Measurements from ENCODE around the gene SNRK.

DNA sequence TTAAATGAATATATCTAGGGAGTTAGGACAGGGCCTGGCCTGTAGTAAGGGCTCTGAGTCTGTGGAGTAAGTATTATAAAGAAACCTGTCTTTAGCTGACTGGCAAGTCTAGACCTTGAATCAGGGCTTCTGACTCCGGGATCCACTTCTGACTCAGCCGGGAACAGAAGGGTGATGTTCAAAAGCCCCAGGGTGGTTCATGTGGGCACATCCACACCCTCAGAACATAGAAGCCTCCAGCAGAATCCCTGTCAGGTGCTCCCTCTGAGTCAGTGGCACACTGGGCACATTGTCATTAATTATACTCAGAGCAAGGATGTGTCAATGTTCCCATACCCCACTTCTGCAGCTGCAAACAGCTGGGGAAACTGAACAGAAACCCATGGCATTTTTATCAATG lies 26.7 kb upstream of the SNRK start:
- TF ChIP-seq, protein P1, sequence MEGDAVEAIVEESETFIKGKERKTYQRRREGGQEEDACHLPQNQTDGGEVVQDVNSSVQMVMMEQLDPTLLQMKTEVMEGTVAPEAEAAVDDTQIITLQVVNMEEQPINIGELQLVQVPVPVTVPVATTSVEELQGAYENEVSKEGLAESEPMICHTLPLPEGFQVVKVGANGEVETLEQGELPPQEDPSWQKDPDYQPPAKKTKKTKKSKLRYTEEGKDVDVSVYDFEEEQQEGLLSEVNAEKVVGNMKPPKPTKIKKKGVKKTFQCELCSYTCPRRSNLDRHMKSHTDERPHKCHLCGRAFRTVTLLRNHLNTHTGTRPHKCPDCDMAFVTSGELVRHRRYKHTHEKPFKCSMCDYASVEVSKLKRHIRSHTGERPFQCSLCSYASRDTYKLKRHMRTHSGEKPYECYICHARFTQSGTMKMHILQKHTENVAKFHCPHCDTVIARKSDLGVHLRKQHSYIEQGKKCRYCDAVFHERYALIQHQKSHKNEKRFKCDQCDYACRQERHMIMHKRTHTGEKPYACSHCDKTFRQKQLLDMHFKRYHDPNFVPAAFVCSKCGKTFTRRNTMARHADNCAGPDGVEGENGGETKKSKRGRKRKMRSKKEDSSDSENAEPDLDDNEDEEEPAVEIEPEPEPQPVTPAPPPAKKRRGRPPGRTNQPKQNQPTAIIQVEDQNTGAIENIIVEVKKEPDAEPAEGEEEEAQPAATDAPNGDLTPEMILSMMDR (IDR thresholded peaks at IDR 0.05 in 2 of 3, conservative IDR thresholded peaks at IDR 0.05 in 1 of 3; ENCODE audit: insufficient read depth in 2 of 3, low read depth in 1 of 3, low read length in 3 of 3): no peak
- TF ChIP-seq ZNF785 (CRISPR knock-in tag; IDR thresholded peaks at IDR 0.05) (no peak), ZZZ3 (IDR thresholded peaks at IDR 0.05) (no peak), CHD4 (IDR thresholded peaks at IDR 0.05; ENCODE audit: insufficient read depth, insufficient replicate concordance, low read depth, low read length, poor library complexity, severe bottlenecking) (no peak), U2AF2 (optimal IDR thresholded peaks at IDR 0.05; ENCODE audit: low read depth, low read length) (no peak), NR3C1 (CRISPR knock-in tag; IDR thresholded peaks at IDR 0.05) (no peak), MTA1 (IDR thresholded peaks at IDR 0.05; ENCODE audit: borderline replicate concordance) (no peak), NRF1 (conservative IDR thresholded peaks at IDR 0.05 in 1 of 2, IDR thresholded peaks at IDR 0.05 in 1 of 2) (no peak)
- TF ChIP-seq, protein P2, sequence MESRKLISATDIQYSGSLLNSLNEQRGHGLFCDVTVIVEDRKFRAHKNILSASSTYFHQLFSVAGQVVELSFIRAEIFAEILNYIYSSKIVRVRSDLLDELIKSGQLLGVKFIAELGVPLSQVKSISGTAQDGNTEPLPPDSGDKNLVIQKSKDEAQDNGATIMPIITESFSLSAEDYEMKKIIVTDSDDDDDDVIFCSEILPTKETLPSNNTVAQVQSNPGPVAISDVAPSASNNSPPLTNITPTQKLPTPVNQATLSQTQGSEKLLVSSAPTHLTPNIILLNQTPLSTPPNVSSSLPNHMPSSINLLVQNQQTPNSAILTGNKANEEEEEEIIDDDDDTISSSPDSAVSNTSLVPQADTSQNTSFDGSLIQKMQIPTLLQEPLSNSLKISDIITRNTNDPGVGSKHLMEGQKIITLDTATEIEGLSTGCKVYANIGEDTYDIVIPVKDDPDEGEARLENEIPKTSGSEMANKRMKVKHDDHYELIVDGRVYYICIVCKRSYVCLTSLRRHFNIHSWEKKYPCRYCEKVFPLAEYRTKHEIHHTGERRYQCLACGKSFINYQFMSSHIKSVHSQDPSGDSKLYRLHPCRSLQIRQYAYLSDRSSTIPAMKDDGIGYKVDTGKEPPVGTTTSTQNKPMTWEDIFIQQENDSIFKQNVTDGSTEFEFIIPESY (CRISPR knock-in tag; IDR thresholded peaks at IDR 0.05): no peak
- TF ChIP-seq, protein P3, sequence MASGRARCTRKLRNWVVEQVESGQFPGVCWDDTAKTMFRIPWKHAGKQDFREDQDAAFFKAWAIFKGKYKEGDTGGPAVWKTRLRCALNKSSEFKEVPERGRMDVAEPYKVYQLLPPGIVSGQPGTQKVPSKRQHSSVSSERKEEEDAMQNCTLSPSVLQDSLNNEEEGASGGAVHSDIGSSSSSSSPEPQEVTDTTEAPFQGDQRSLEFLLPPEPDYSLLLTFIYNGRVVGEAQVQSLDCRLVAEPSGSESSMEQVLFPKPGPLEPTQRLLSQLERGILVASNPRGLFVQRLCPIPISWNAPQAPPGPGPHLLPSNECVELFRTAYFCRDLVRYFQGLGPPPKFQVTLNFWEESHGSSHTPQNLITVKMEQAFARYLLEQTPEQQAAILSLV (tag; IDR thresholded peaks at IDR 0.05): no peak

Data from K562 (cell line).